ENCODE data around the gene TBC1D14.

Gene TBC1D14

DNA sequence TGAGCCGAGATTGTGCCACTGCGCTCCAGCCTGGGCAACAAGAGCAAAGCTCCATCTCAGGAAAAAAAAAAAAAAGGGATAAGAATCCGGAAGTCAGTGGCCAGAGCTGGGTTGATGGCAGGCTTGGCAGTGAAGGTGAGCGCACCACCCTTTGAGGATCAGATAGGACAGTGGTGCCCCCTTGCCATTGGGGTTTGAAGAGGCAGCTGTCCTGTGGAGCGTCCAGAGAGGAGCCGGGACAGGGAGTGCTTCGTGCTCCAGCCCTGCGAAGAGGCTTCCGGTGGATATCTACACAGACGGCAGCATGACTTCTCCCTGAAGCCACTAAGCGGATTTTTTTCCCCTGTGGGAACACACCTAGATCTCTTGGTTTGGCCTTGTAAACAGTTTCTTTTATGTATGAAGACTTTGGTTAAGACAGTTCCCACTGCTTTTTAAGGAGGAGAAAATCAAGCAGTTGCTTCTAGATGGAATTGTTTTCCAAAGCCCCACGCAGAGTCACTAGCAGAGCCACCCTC, 6.5 kb downstream of the TBC1D14 start:
- Histone ChIP-seq H3K9ac (ENCODE audit: low read length) (no peak overlapping the region), H3K9me3 (ENCODE audit: insufficient read depth, low read length) (no peaks in the 10 kb centered on the region), H3K79me2 (ENCODE audit: insufficient read depth, low read length) (no peaks in the 10 kb centered on the region), H3F3A (ENCODE audit: insufficient read depth) (peaks cover 4% of the 10 kb centered on the region; the same call in 1 of the 2 replicates), H2AFZ (ENCODE audit: low read depth, low read length, severe bottlenecking) (no peak overlapping the region), H3K4me2 (ENCODE audit: low read depth, low read length, poor library complexity, severe bottlenecking) (no peak overlapping the region), H3K27ac (ENCODE audit: low read depth, low read length) (no peak overlapping the region), H4K20me1 (ENCODE audit: low read depth, low read length) (no peaks in the 10 kb centered on the region), H3K4me3 (ENCODE audit: insufficient read depth, low read length, poor library complexity, severe bottlenecking) (no peak overlapping the region), H3K36me3 (ENCODE audit: low read length) (no peaks in the 10 kb centered on the region), H3K27me3 (ENCODE audit: low read length) (no peaks in the 10 kb centered on the region), H3K9me2 (replicated peaks; ENCODE audit: insufficient read depth, low read length) (no peaks in the 10 kb centered on the region)
- TF ChIP-seq, protein P1, sequence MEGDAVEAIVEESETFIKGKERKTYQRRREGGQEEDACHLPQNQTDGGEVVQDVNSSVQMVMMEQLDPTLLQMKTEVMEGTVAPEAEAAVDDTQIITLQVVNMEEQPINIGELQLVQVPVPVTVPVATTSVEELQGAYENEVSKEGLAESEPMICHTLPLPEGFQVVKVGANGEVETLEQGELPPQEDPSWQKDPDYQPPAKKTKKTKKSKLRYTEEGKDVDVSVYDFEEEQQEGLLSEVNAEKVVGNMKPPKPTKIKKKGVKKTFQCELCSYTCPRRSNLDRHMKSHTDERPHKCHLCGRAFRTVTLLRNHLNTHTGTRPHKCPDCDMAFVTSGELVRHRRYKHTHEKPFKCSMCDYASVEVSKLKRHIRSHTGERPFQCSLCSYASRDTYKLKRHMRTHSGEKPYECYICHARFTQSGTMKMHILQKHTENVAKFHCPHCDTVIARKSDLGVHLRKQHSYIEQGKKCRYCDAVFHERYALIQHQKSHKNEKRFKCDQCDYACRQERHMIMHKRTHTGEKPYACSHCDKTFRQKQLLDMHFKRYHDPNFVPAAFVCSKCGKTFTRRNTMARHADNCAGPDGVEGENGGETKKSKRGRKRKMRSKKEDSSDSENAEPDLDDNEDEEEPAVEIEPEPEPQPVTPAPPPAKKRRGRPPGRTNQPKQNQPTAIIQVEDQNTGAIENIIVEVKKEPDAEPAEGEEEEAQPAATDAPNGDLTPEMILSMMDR (IDR thresholded peaks at IDR 0.05; ENCODE audit: insufficient read depth, low read length, poor library complexity, severe bottlenecking) = no peak
- no peak for TF ChIP-seq EZH2phosphoT487 (conservative IDR thresholded peaks at IDR 0.05; ENCODE audit: low read length)

DNA sequence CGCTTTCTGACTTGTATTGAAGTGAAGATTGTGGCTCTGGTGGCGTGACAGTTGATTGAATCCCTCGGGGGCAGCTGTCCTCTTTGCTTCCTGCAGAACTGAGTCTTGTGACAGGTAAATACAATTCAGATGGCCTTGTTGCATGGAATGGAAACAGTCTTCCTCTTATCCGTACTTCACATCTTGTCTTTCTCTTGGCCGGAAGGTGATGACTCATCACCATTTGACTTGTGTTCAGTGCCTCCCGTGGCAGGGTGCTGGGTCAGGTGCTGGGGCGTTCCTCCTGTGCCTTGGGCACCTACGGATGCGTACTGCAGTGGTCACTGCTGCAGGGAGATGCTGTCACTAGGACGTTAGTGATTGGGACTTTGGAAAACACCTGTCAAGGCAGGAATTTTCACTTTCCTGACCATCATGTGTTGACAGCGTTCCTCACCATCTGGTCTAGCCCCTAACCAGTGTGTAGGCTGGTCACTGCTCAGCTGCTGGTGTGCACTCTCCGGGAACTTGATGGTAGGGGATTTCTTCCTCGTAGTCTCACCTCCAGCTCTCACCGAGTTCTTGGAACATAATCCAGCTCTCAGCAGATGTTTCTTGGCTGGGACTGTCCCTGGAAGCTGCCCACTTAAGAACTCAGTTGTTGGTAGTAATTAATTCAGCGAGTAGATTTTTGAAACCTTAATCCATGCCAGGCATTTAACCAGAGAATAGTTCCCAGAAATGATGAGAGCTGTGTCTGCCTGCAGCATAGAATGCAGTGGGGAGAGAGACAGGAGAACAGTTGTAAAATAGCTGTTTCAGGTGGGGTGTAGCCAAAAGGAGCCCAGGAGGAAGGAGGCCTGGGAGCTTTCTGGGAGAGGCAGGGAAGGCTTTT, 7.2 kb downstream of the TBC1D14 start:
- no peak overlapping the region for H2AFZ ChIP-seq (ENCODE audit: low read depth, low read length, severe bottlenecking)
- no peaks in the 10 kb centered on the region for H3K27me3 ChIP-seq (ENCODE audit: low read length)
- peaks cover 4% of the 10 kb centered on the region; the same call in 1 of the 2 replicates for H3F3A ChIP-seq (ENCODE audit: insufficient read depth)
- H3K9me2 ChIP-seq (replicated peaks; ENCODE audit: insufficient read depth, low read length) = no peaks in the 10 kb centered on the region
- no peak for TF ChIP-seq EZH2phosphoT487 (conservative IDR thresholded peaks at IDR 0.05; ENCODE audit: low read length)
- TF ChIP-seq, protein P1 (IDR thresholded peaks at IDR 0.05; ENCODE audit: insufficient read depth, low read length, poor library complexity, severe bottlenecking) = no peak
- H4K20me1 ChIP-seq (ENCODE audit: low read depth, low read length) = no peaks in the 10 kb centered on the region
- no peaks in the 10 kb centered on the region for H3K79me2 ChIP-seq (ENCODE audit: insufficient read depth, low read length)
- no peak overlapping the region for H3K4me3 ChIP-seq (ENCODE audit: insufficient read depth, low read length, poor library complexity, severe bottlenecking)
- no peaks in the 10 kb centered on the region for H3K36me3 ChIP-seq (ENCODE audit: low read length)
- no peak overlapping the region for H3K27ac ChIP-seq (ENCODE audit: low read depth, low read length)
- H3K4me2 ChIP-seq (ENCODE audit: low read depth, low read length, poor library complexity, severe bottlenecking) = no peak overlapping the region
- H3K9ac ChIP-seq (ENCODE audit: low read length) = no peak overlapping the region
- no peaks in the 10 kb centered on the region for H3K9me3 ChIP-seq (ENCODE audit: insufficient read depth, low read length)

DNA sequence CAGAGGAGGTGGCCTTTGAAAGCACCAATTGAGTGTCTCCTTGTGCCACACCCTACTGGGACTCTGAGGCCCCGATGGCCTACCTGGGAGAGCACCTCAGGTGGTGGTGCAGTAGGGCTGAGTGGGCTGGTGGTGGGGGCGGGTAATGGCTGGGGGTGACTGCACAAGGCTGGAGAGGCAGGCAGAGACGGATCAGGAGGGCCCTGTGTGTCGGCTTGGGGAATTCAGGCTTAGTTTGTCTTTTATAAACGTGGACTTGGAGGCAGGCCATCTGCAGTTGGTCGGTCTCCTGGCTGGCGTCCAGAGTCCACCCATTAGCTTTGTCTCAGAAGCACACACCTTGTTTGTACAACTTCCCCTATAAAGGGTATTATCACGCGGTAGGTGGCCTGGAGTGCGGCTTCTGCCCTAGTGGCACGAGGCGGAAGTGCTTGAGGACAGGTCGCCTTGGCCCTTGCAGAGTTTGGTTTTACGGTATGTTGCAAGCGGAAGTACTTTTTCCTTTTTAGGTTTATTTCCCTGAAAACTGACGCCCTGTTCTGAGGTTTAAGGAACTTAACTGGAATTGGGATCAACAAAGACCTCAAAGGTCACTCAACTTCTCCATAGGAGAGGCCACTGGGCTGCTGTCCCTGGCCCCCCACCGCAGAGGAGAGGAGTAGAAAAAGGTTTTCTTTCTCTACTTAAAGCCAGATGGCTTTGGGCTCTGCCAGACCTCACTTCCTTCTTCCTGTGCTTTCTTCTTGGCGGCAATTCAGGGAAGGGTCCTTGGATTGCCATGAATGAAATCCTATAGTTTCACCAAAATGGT, 8.0 kb downstream of the TBC1D14 start:
- no peaks in the 10 kb centered on the region for H3K36me3 ChIP-seq (ENCODE audit: low read length)
- no peaks in the 10 kb centered on the region for H3K79me2 ChIP-seq (ENCODE audit: insufficient read depth, low read length)
- TF ChIP-seq, protein P1 (IDR thresholded peaks at IDR 0.05; ENCODE audit: insufficient read depth, low read length, poor library complexity, severe bottlenecking) = no peak
- TF ChIP-seq EZH2phosphoT487 (conservative IDR thresholded peaks at IDR 0.05; ENCODE audit: low read length) = no peak
- H3K4me2 ChIP-seq (ENCODE audit: low read depth, low read length, poor library complexity, severe bottlenecking) = no peak overlapping the region
- H3F3A ChIP-seq (ENCODE audit: insufficient read depth) = peaks cover 4% of the 10 kb centered on the region; the same call in 1 of the 2 replicates
- H4K20me1 ChIP-seq (ENCODE audit: low read depth, low read length) = no peaks in the 10 kb centered on the region
- H3K27ac ChIP-seq (ENCODE audit: low read depth, low read length) = no peak overlapping the region
- no peak overlapping the region for H2AFZ ChIP-seq (ENCODE audit: low read depth, low read length, severe bottlenecking)
- H3K9me3 ChIP-seq (ENCODE audit: insufficient read depth, low read length) = no peaks in the 10 kb centered on the region
- no peaks in the 10 kb centered on the region for H3K27me3 ChIP-seq (ENCODE audit: low read length)
- H3K9ac ChIP-seq (ENCODE audit: low read length) = no peak overlapping the region
- no peaks in the 10 kb centered on the region for H3K9me2 ChIP-seq (replicated peaks; ENCODE audit: insufficient read depth, low read length)
- H3K4me3 ChIP-seq (ENCODE audit: insufficient read depth, low read length, poor library complexity, severe bottlenecking) = no peak overlapping the region

Measured in SU-DHL-6 (cell line).